Measurements from ENCODE around the gene AHNAK.

GRCh38 chr11:62401811-62402210 is 144.8 kb downstream of the AHNAK start:
- TF ChIP-seq CTCF (conservative IDR thresholded peaks at IDR 0.05; ENCODE audit: low read depth, low read length) (no peak), EZH2 (IDR thresholded peaks at IDR 0.05; ENCODE audit: borderline replicate concordance, low read depth, low read length, poor library complexity, severe bottlenecking) (no peak)

Measured in A673 (cell line).